IMR-90 (cell line): ENCODE measurements around the gene TBC1D8.

Experiments
- CEBPB ChIP-seq: IDR thresholded peaks from 2 replicates; pipeline ENCODE4 v1.6.1; 2012; ENCODE audit warnings: low read depth, low read length, improper control_type of control experiment
- CHD1 ChIP-seq: IDR thresholded peaks from 2 replicates; pipeline ENCODE4 v1.6.1; 2012; ENCODE audit warnings: low read depth, low read length, improper control_type of control experiment
- CTCF ChIP-seq: conservative IDR thresholded peaks from 2 replicates; pipeline ENCODE4 v1.5.1; 2012; ENCODE audit warnings: mild to moderate bottlenecking, low read depth, low read length, improper control_type of control experiment
- FOS ChIP-seq: fragments of 150-350 bp; IDR thresholded peaks from 2 replicates; pipeline ENCODE4 v1.6.1; 2016; ENCODE audit warnings: low read depth, low read length
- MAZ ChIP-seq: IDR thresholded peaks from 2 replicates; pipeline ENCODE4 v1.6.1; 2012; ENCODE audit warnings: low read depth, mild to moderate bottlenecking, low read length, improper control_type of control experiment, moderate library complexity, borderline replicate concordance
- MXI1 ChIP-seq: IDR thresholded peaks from 2 replicates; pipeline ENCODE4 v1.6.1; 2012; ENCODE audit warnings: low read depth, mild to moderate bottlenecking, low read length, moderate library complexity, borderline replicate concordance
- NFE2L2 ChIP-seq: fragments of 150-350 bp; IDR thresholded peaks from 2 replicates; pipeline ENCODE4 v1.6.1; 2016; ENCODE audit warnings: low read depth, mild to moderate bottlenecking, low read length
- POLR2A ChIP-seq: IDR thresholded peaks from 2 replicates; pipeline ENCODE4 v1.6.1; 2012; ENCODE audit warnings: mild to moderate bottlenecking, low read depth, low read length
- RCOR1 ChIP-seq: IDR thresholded peaks from 2 replicates; pipeline ENCODE4 v1.6.1; 2012; ENCODE audit warnings: mild to moderate bottlenecking, low read length, improper control_type of control experiment; ENCODE audit not compliant: insufficient replicate concordance
- RFX5 ChIP-seq: IDR thresholded peaks from 2 replicates; pipeline ENCODE4 v1.8.0; 2012; ENCODE audit warnings: low read depth, mild to moderate bottlenecking, low read length, moderate library complexity
- SMC3 ChIP-seq: fragments of 150-350 bp; IDR thresholded peaks from 2 replicates; pipeline ENCODE4 v1.6.1; 2016; ENCODE audit warnings: low read depth, mild to moderate bottlenecking, antibody characterized with exemption, low read length, moderate library complexity
- USF2 ChIP-seq: fragments of 150-350 bp; IDR thresholded peaks from 2 replicates; pipeline ENCODE4 v1.6.1; 2017; ENCODE audit warnings: mild to moderate bottlenecking, antibody characterized with exemption, low read length, low read depth

- TF ChIP-seq CTCF (no peak), RCOR1 (no peak), POLR2A (no peak), CEBPB (no peak), SMC3 (no peak), MXI1 (no peak), FOS (no peak), USF2 (no peak), MAZ (no peak), NFE2L2 (no peak), RFX5 (no peak), CHD1 (no peak)
Observed at GRCh38 chr2:100988630-100989417, 162.4 kb downstream of the TBC1D8 start.
